ENCODE data around the gene TSEN54. TPM values are rescaled to one million over a fixed set of nuclear protein-coding genes. Genes with fewer than 3 reads are reported as not detected.
A peak's percentile ranks its signal among the peaks of the same experiment; 100 is the strongest.

TSEN54 gene
- total and polyA plus RNA-seq, 5 donors from 2014 or later, result 35.2 to 54.6 (median 52.3) TPM

- H3K4me1 ChIP-seq (ENCODE audit: control insufficient read depth, insufficient read depth, low read length, poor library complexity, severe bottlenecking), result no peaks in the 10 kb centered on the region
- no peaks in the 10 kb centered on the region for H3K9me3 Mint-ChIP-seq
- H3K36me3 Mint-ChIP-seq, result peaks cover 5% of the 10 kb centered on the region
- H3K4me3 ChIP-seq (ENCODE audit: low read depth, low read length), result no peak overlapping the region
- H3K27me3 Mint-ChIP-seq, result no peaks in the 10 kb centered on the region
- no peak for DNase-seq
- no peaks in the 10 kb centered on the region for H3K4me1 Mint-ChIP-seq
- ATAC-seq (ENCODE audit: low read depth in 2 of 2), result no peak
- H3K27me3 ChIP-seq (ENCODE audit: control insufficient read depth, insufficient read depth, low read length), result no peaks in the 10 kb centered on the region
- H3K36me3 ChIP-seq (ENCODE audit: control insufficient read depth, insufficient read depth, low read length), result peaks cover 17% of the 10 kb centered on the region
- H3K27ac ChIP-seq (ENCODE audit: insufficient read depth, low read length, poor library complexity, severe bottlenecking), result no peak overlapping the region
- H3K9me3 ChIP-seq (ENCODE audit: control insufficient read depth in 2 of 2, low read length in 2 of 2), result no peaks in the 10 kb centered on the region
- H3K4me3 Mint-ChIP-seq, result no peak overlapping the region
- H3K27ac Mint-ChIP-seq, result no peak overlapping the region
Measured at GRCh38 chr17:75559958-75560533, 43.7 kb downstream of the TSEN54 start.

GRCh38 chr17:75561927-75562603 is 45.7 kb downstream of the TSEN54 start:
- H3K36me3 ChIP-seq (ENCODE audit: control insufficient read depth, insufficient read depth, low read length), result peaks cover 29% of the 10 kb centered on the region
- no peak overlapping the region for H3K27ac ChIP-seq (ENCODE audit: insufficient read depth, low read length, poor library complexity, severe bottlenecking)
- no peaks in the 10 kb centered on the region for H3K27me3 Mint-ChIP-seq
- no peak overlapping the region for H3K4me3 Mint-ChIP-seq
- no peak overlapping the region for H3K4me3 ChIP-seq (ENCODE audit: low read depth, low read length)
- H3K9me3 Mint-ChIP-seq, result no peaks in the 10 kb centered on the region
- H3K4me1 Mint-ChIP-seq, result peaks cover 0 to 3% (median 0%) of the 10 kb centered on the region in 4 donors
- ATAC-seq (ENCODE audit: low read depth in 2 of 2) (no peak), DNase-seq (peak in 1 of 3 donors; percentile 13)
- no peaks in the 10 kb centered on the region for H3K4me1 ChIP-seq (ENCODE audit: control insufficient read depth, insufficient read depth, low read length, poor library complexity, severe bottlenecking)
- no peak overlapping the region for H3K27ac Mint-ChIP-seq
- H3K36me3 Mint-ChIP-seq, result peaks cover 20% of the 10 kb centered on the region
- no peaks in the 10 kb centered on the region for H3K9me3 ChIP-seq (ENCODE audit: control insufficient read depth in 2 of 2, low read length in 2 of 2)
- H3K27me3 ChIP-seq (ENCODE audit: control insufficient read depth, insufficient read depth, low read length), result no peaks in the 10 kb centered on the region

- peaks cover 29% of the 10 kb centered on the region for H3K36me3 ChIP-seq (ENCODE audit: control insufficient read depth, insufficient read depth, low read length)
- H3K4me3 ChIP-seq (ENCODE audit: low read depth, low read length), result no peak overlapping the region
- Mint-ChIP-seq H3K9me3 (no peaks in the 10 kb centered on the region), H3K4me3 (no peak overlapping the region), H3K27me3 (no peaks in the 10 kb centered on the region), H3K36me3 (peaks cover 20% of the 10 kb centered on the region), H3K27ac (no peak overlapping the region), H3K4me1 (peaks cover 0 to 3% (median 0%) of the 10 kb centered on the region in 4 donors)
- H3K9me3 ChIP-seq (ENCODE audit: control insufficient read depth in 2 of 2, low read length in 2 of 2), result no peaks in the 10 kb centered on the region
- H3K27me3 ChIP-seq (ENCODE audit: control insufficient read depth, insufficient read depth, low read length), result no peaks in the 10 kb centered on the region
- no peaks in the 10 kb centered on the region for H3K4me1 ChIP-seq (ENCODE audit: control insufficient read depth, insufficient read depth, low read length, poor library complexity, severe bottlenecking)
- ATAC-seq (ENCODE audit: low read depth in 2 of 2) (no peak), DNase-seq (no peak)
- H3K27ac ChIP-seq (ENCODE audit: insufficient read depth, low read length, poor library complexity, severe bottlenecking), result no peak overlapping the region
Measured at GRCh38 chr17:75563063-75563758, 46.9 kb downstream of the TSEN54 start.

- ATAC-seq (ENCODE audit: low read depth in 2 of 2) (no peak), DNase-seq (no peak)
- peaks cover 20% of the 10 kb centered on the region for H3K36me3 Mint-ChIP-seq
- Histone ChIP-seq H3K27ac (ENCODE audit: insufficient read depth, low read length, poor library complexity, severe bottlenecking) (no peak overlapping the region), H3K4me3 (ENCODE audit: low read depth, low read length) (no peak overlapping the region), H3K9me3 (ENCODE audit: control insufficient read depth in 2 of 2, low read length in 2 of 2) (no peaks in the 10 kb centered on the region), H3K4me1 (ENCODE audit: control insufficient read depth, insufficient read depth, low read length, poor library complexity, severe bottlenecking) (no peaks in the 10 kb centered on the region), H3K36me3 (ENCODE audit: control insufficient read depth, insufficient read depth, low read length) (peaks cover 29% of the 10 kb centered on the region), H3K27me3 (ENCODE audit: control insufficient read depth, insufficient read depth, low read length) (no peaks in the 10 kb centered on the region)
- H3K27ac Mint-ChIP-seq, result no peak overlapping the region
- H3K4me3 Mint-ChIP-seq, result no peak overlapping the region
- no peaks in the 10 kb centered on the region for H3K27me3 Mint-ChIP-seq
- H3K4me1 Mint-ChIP-seq, result peaks cover 0 to 3% (median 0%) of the 10 kb centered on the region in 4 donors
- H3K9me3 Mint-ChIP-seq, result no peaks in the 10 kb centered on the region
Measured at GRCh38 chr17:75564195-75564594, 47.9 kb downstream of the TSEN54 start.

- H3K27me3 Mint-ChIP-seq, result no peaks in the 10 kb centered on the region
- Histone ChIP-seq H3K4me3 (ENCODE audit: low read depth, low read length) (no peak overlapping the region), H3K36me3 (ENCODE audit: control insufficient read depth, insufficient read depth, low read length) (peaks cover 29% of the 10 kb centered on the region), H3K27me3 (ENCODE audit: control insufficient read depth, insufficient read depth, low read length) (no peaks in the 10 kb centered on the region), H3K4me1 (ENCODE audit: control insufficient read depth, insufficient read depth, low read length, poor library complexity, severe bottlenecking) (no peaks in the 10 kb centered on the region), H3K9me3 (ENCODE audit: control insufficient read depth in 2 of 2, low read length in 2 of 2) (no peaks in the 10 kb centered on the region), H3K27ac (ENCODE audit: insufficient read depth, low read length, poor library complexity, severe bottlenecking) (no peak overlapping the region)
- DNase-seq (no peak), ATAC-seq (ENCODE audit: low read depth in 2 of 2) (no peak)
- H3K36me3 Mint-ChIP-seq, result peaks cover 20% of the 10 kb centered on the region
- H3K4me3 Mint-ChIP-seq, result no peak overlapping the region
- no peaks in the 10 kb centered on the region for H3K9me3 Mint-ChIP-seq
- H3K4me1 Mint-ChIP-seq, result peaks cover 0 to 3% (median 0%) of the 10 kb centered on the region in 4 donors
- H3K27ac Mint-ChIP-seq, result no peak overlapping the region
Measured at GRCh38 chr17:75565066-75565465, 48.7 kb downstream of the TSEN54 start.

GRCh38 chr17:75565618-75566017 is 49.3 kb downstream of the TSEN54 start:
- ATAC-seq (ENCODE audit: low read depth in 2 of 2) (no peak), DNase-seq (no peak)
- H3K4me1 Mint-ChIP-seq, result peaks cover 0 to 3% (median 0%) of the 10 kb centered on the region in 4 donors
- no peak overlapping the region for H3K4me3 ChIP-seq (ENCODE audit: low read depth, low read length)
- no peaks in the 10 kb centered on the region for H3K9me3 ChIP-seq (ENCODE audit: control insufficient read depth in 2 of 2, low read length in 2 of 2)
- H3K4me3 Mint-ChIP-seq, result no peak overlapping the region
- H3K27me3 Mint-ChIP-seq, result no peaks in the 10 kb centered on the region
- H3K27ac ChIP-seq (ENCODE audit: insufficient read depth, low read length, poor library complexity, severe bottlenecking), result no peak overlapping the region
- H3K36me3 ChIP-seq (ENCODE audit: control insufficient read depth, insufficient read depth, low read length), result peaks cover 29% of the 10 kb centered on the region
- H3K9me3 Mint-ChIP-seq, result no peaks in the 10 kb centered on the region
- no peaks in the 10 kb centered on the region for H3K4me1 ChIP-seq (ENCODE audit: control insufficient read depth, insufficient read depth, low read length, poor library complexity, severe bottlenecking)
- no peaks in the 10 kb centered on the region for H3K27me3 ChIP-seq (ENCODE audit: control insufficient read depth, insufficient read depth, low read length)
- peak overlapping the region in 1 of 3 donors; percentile 75 for H3K27ac Mint-ChIP-seq
- peaks cover 20% of the 10 kb centered on the region for H3K36me3 Mint-ChIP-seq

GRCh38 chr17:75566416-75566815 is 50.1 kb downstream of the TSEN54 start:
- Histone ChIP-seq H3K4me1 (ENCODE audit: control insufficient read depth, insufficient read depth, low read length, poor library complexity, severe bottlenecking) (no peaks in the 10 kb centered on the region), H3K27ac (ENCODE audit: insufficient read depth, low read length, poor library complexity, severe bottlenecking) (no peak overlapping the region), H3K27me3 (ENCODE audit: control insufficient read depth, insufficient read depth, low read length) (no peaks in the 10 kb centered on the region), H3K4me3 (ENCODE audit: low read depth, low read length) (no peak overlapping the region), H3K9me3 (ENCODE audit: control insufficient read depth in 2 of 2, low read length in 2 of 2) (no peaks in the 10 kb centered on the region), H3K36me3 (ENCODE audit: control insufficient read depth, insufficient read depth, low read length) (peaks cover 29% of the 10 kb centered on the region)
- Mint-ChIP-seq H3K36me3 (peaks cover 20% of the 10 kb centered on the region), H3K4me3 (no peak overlapping the region), H3K27me3 (no peaks in the 10 kb centered on the region), H3K9me3 (no peaks in the 10 kb centered on the region), H3K27ac (peak overlapping the region in 1 of 3 donors; percentile 63), H3K4me1 (peaks cover 0 to 3% (median 0%) of the 10 kb centered on the region in 4 donors)
- DNase-seq, result no peak
- no peak for ATAC-seq (ENCODE audit: low read depth in 2 of 2)
